ENCODE measurements around the gene CD38.

- TF ChIP-seq REST (IDR thresholded peaks at IDR 0.05; ENCODE audit: low read depth) (no peak), TAF1 (IDR thresholded peaks at IDR 0.05; ENCODE audit: low read depth) (no peak), TCF12 (IDR thresholded peaks at IDR 0.05; ENCODE audit: low read depth) (no peak), CEBPB (IDR thresholded peaks at IDR 0.05) (no peak), EP300 (IDR thresholded peaks at IDR 0.05; ENCODE audit: borderline replicate concordance) (no peak), RAD21 (IDR thresholded peaks at IDR 0.05; ENCODE audit: low read depth) (peak; percentile 99), YY1 (IDR thresholded peaks at IDR 0.05; ENCODE audit: low read depth) (no peak), USF1 (IDR thresholded peaks at IDR 0.05) (no peak), ZBTB7A (IDR thresholded peaks at IDR 0.05; ENCODE audit: low read depth) (no peak), MAX (IDR thresholded peaks at IDR 0.05) (no peak), FOXM1 (IDR thresholded peaks at IDR 0.05; ENCODE audit: borderline replicate concordance, low read depth) (no peak), EGR1 (IDR thresholded peaks at IDR 0.05) (no peak), NFIC (IDR thresholded peaks at IDR 0.05) (no peak)
These were observed 104.6 kb downstream of the CD38 start for GRCh38 chr4:15882675-15883086.

Measured in Ishikawa (cell line).